Breast epithelium (tissue), 4 donors: ENCODE measurements around the gene IFNG-AS1. TPM values are rescaled to one million over a fixed set of nuclear protein-coding genes. Genes with fewer than 3 reads are reported as not detected.

Experiments
- DNase-seq, 2 donors: peaks; one replicate each; pipeline ENCODE4 v3.0.0-alpha.2; 2019; ENCODE audit warnings: low spot score in 2 of 2
- H3K27ac ChIP-seq, 2 donors: fragments of 200-600 bp; sonication (generic) in 1 of 2; one replicate each; pipeline ENCODE4 v1.5.1; 2016 to 2019; ENCODE audit warnings: mild to moderate bottlenecking in 1 of 2
- H3K27me3 ChIP-seq, 2 donors: fragments of 200-600 bp; sonication (generic) in 1 of 2; one replicate each; pipeline versions ENCODE4 v1.5.1 to v1.6.0; 2017 to 2019; ENCODE audit warnings: control low read depth in 1 of 2, mild to moderate bottlenecking in 1 of 2
- H3K36me3 ChIP-seq: fragments of 200-600 bp; one replicate; pipeline ENCODE4 v1.5.1; 2019
- H3K4me1 ChIP-seq, 2 donors: fragments of 200-600 bp; sonication (generic); one replicate each; pipeline ENCODE4 v1.5.1; 2016 to 2019; ENCODE audit warnings: control low read depth in 1 of 2
- H3K4me3 ChIP-seq, 3 donors: fragments of 200-600 bp; sonication (generic); 1 replicate in 2 of 3; 2 replicates in 1 of 3; pipeline ENCODE4 v1.5.1; 2016 to 2019; ENCODE audit warnings: mild to moderate bottlenecking in 3 of 3, moderate library complexity in 2 of 3
- H3K9me3 ChIP-seq, 2 donors: fragments of 200-600 bp; sonication (generic) in 1 of 2; one replicate each; pipeline ENCODE4 v1.5.1; 2016 to 2019; ENCODE audit warnings: control low read depth in 1 of 2
- POLR2A ChIP-seq: fragments of 450-650 bp; IDR thresholded peaks from one replicate; pipeline ENCODE4 v1.6.1; 2016; ENCODE audit warnings: antibody characterized with exemption, mild to moderate bottlenecking, moderate library complexity
- POLR2AphosphoS5 ChIP-seq, 3 donors: sonication (generic); formaldehyde crosslinking; IDR thresholded peaks; one replicate each; pipeline ENCODE4 v1.6.1; 2017; ENCODE audit warnings: antibody characterized with exemption in 3 of 3
- intact Hi-C: fragments of 100-400 bp; cut with DNase I; formaldehyde crosslinking; loops from one replicate; pipeline ENCODE4 v1.15.1; 2023; ENCODE audit warnings: low total_unique reads
- total RNA-seq, 3 donors: library from RNA; depleted of rRNA; stranded (reverse); fragments of >200 nt; gene quantifications; one replicate each; pipeline ENCODE4 v1.1.0, GENCODE V29; 2016
- TF ChIP-seq, protein P1 (sequence below), 3 donors: fragments of 450-650 bp; IDR thresholded peaks; one replicate each; pipeline ENCODE4 v1.5.1; 2016 to 2017; ENCODE audit warnings: antibody characterized with exemption in 3 of 3, mild to moderate bottlenecking in 3 of 3, moderate library complexity in 3 of 3

The IFNG-AS1 gene
- total RNA-seq, 3 donors from 2014 or later: 0.16 TPM; not detected in 2

DNA sequence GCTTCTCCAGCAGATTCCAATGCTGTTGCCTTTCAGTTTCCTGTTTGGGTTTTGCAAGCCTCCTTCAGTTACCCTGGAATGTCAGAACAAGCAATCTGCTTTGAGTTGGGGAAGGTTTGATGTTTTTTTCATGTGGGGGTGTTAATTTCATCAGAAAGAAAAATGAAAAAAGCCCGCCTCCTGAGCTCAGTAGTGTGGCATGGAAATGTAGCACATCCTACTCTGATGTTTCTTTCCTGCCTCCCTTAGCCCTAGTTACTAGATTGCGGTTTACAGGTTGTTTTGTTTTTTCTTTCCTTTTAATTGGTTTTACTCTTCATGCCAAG is 22.6 kb downstream of the IFNG-AS1 start:
- no peaks in the 10 kb centered on the region for H3K4me1 ChIP-seq
- H3K9me3 ChIP-seq: no peaks in the 10 kb centered on the region
- no peak overlapping the region for H3K4me3 ChIP-seq
- H3K36me3 ChIP-seq: no peaks in the 10 kb centered on the region
- no peaks in the 10 kb centered on the region for H3K27me3 ChIP-seq
- intact Hi-C loops: no loop called here
- no peak for TF ChIP-seq POLR2AphosphoS5 (IDR thresholded peaks at IDR 0.05)
- H3K27ac ChIP-seq: no peak overlapping the region
- no peak for DNase-seq

DNA sequence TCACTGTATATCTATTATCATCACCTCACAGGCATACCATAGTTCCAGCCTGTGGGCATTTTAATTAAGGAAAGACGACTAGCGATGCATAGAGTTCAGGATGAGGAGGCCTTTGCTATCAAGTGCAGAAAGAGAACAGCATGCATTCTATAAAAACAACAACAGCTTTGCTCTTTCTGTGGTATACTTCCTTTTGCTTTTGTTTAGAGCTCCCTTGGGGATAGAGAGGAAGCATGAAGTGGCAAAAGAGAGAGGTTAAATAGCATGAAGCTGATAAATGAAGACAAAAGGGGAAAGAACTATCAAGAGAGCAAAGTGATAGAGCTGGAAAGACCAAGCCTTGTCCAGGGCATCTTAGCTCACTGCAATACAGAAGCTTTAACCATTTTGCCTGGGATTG is 23.5 kb downstream of the IFNG-AS1 start:
- H3K27ac ChIP-seq: no peak overlapping the region
- TF ChIP-seq POLR2AphosphoS5 (IDR thresholded peaks at IDR 0.05) (no peak), POLR2A (no peak)
- TF ChIP-seq, protein P1, sequence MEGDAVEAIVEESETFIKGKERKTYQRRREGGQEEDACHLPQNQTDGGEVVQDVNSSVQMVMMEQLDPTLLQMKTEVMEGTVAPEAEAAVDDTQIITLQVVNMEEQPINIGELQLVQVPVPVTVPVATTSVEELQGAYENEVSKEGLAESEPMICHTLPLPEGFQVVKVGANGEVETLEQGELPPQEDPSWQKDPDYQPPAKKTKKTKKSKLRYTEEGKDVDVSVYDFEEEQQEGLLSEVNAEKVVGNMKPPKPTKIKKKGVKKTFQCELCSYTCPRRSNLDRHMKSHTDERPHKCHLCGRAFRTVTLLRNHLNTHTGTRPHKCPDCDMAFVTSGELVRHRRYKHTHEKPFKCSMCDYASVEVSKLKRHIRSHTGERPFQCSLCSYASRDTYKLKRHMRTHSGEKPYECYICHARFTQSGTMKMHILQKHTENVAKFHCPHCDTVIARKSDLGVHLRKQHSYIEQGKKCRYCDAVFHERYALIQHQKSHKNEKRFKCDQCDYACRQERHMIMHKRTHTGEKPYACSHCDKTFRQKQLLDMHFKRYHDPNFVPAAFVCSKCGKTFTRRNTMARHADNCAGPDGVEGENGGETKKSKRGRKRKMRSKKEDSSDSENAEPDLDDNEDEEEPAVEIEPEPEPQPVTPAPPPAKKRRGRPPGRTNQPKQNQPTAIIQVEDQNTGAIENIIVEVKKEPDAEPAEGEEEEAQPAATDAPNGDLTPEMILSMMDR (IDR thresholded peaks at IDR 0.05): no peak
- no peaks in the 10 kb centered on the region for H3K4me1 ChIP-seq
- H3K27me3 ChIP-seq: no peaks in the 10 kb centered on the region
- no peaks in the 10 kb centered on the region for H3K9me3 ChIP-seq
- intact Hi-C loops: no loop called here
- no peaks in the 10 kb centered on the region for H3K36me3 ChIP-seq
- DNase-seq: no peak
- no peak overlapping the region for H3K4me3 ChIP-seq

DNA sequence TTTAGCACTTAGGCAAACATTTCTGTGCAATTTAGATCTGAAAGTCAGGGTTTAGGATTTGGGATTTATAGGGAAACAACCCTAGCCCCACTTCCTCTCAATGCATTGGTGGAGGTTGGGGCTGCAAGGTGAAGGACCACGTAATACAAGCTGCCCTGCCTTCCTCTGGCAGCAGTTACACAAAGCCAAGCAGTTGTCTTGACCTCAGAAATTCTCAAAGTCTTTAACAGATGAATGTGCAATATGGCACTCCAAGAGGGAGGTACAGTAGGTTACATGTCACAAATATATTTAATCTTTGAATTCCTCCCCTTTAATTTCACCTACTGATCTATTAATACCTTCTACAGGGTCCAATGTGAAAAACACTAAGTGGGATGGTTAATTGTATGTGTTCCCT is 23.9 kb downstream of the IFNG-AS1 start:
- no peaks in the 10 kb centered on the region for H3K27me3 ChIP-seq
- no peak for TF ChIP-seq POLR2AphosphoS5 (IDR thresholded peaks at IDR 0.05)
- TF ChIP-seq, protein P1 (IDR thresholded peaks at IDR 0.05): no peak
- no peak for TF ChIP-seq POLR2A
- H3K9me3 ChIP-seq: no peaks in the 10 kb centered on the region
- no peaks in the 10 kb centered on the region for H3K36me3 ChIP-seq
- H3K27ac ChIP-seq: no peak overlapping the region
- no peak overlapping the region for H3K4me3 ChIP-seq
- intact Hi-C loops: no loop called here
- DNase-seq: no peak
- H3K4me1 ChIP-seq: no peaks in the 10 kb centered on the region

DNA sequence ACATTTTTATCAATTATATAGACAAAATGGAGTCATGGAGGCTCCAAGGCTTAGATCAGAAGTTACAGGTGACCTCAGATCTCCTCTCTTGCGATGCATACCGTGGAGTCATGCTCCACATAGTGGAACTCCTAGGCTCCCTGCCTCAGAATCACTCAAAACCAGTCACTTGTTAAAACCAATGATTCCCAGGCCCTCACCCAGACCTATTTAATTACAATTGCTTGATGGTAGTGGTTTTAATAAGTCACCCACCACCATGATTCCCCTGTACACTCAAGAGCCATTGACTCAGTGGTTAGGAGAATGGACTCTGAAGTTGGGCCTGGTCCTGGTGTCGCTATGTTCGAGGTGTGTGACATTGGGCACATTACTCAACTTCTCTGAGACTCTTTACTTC is 26.9 kb downstream of the IFNG-AS1 start:
- Histone ChIP-seq H3K36me3 (no peaks in the 10 kb centered on the region), H3K4me3 (no peak overlapping the region), H3K9me3 (no peaks in the 10 kb centered on the region), H3K4me1 (no peaks in the 10 kb centered on the region), H3K27ac (no peak overlapping the region), H3K27me3 (no peaks in the 10 kb centered on the region)
- TF ChIP-seq, protein P1 (IDR thresholded peaks at IDR 0.05): no peak
- TF ChIP-seq POLR2A: no peak
- no peak for DNase-seq
- intact Hi-C loops: no loop called here

DNA sequence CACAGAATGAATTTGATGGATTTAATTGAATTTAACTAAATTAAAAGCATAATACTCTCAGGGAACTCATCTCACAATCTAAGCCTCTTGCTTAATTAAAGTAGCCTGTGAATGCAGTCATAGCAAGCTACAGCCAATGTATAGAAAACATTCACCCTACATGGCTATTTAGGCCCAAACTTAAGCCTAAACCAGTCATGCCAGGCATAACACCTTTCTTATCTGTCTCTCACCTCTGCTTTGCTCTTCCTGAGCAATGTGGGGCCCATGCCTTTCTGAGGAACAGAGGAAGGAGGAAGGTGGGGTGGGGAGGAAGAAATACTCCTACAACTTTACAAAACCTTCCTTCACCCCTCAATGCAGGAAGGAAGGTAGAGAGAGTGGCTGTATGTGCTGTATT is 29.1 kb downstream of the IFNG-AS1 start:
- intact Hi-C loops: no loop called here
- Histone ChIP-seq H3K27me3 (no peaks in the 10 kb centered on the region), H3K27ac (no peak overlapping the region), H3K4me3 (no peak overlapping the region), H3K9me3 (peaks cover 0 to 5% of the 10 kb centered on the region in 2 donors), H3K4me1 (no peaks in the 10 kb centered on the region), H3K36me3 (no peaks in the 10 kb centered on the region)
- no peak for DNase-seq
- TF ChIP-seq POLR2A: no peak
- TF ChIP-seq, protein P1 (IDR thresholded peaks at IDR 0.05): no peak
- TF ChIP-seq POLR2AphosphoS5 (IDR thresholded peaks at IDR 0.05): no peak

DNA sequence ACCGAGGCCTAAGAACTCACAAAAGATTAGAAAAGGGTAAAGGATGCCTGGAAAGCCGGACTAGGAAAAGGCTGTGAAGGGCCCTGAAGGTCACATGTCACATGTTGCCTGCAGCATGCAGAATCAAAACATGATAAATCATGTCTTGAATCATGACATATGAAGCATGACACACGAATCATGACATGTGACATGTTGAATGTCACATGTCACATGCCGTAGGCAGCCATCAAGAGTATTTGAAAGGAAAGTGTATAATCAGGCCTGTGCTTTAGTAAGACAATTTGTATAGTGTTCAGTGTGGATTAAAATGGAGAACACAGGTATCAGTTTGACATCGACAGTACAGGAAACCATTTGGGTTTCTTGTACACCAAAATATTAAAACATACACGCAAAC is 30.8 kb downstream of the IFNG-AS1 start:
- H3K4me1 ChIP-seq: no peaks in the 10 kb centered on the region
- H3K27ac ChIP-seq: no peak overlapping the region
- no peak for DNase-seq
- H3K36me3 ChIP-seq: no peaks in the 10 kb centered on the region
- TF ChIP-seq POLR2AphosphoS5 (IDR thresholded peaks at IDR 0.05): no peak
- TF ChIP-seq, protein P1 (IDR thresholded peaks at IDR 0.05): no peak
- no peak for TF ChIP-seq POLR2A
- H3K9me3 ChIP-seq: peaks cover 0 to 5% of the 10 kb centered on the region in 2 donors
- intact Hi-C loops: no loop called here
- H3K4me3 ChIP-seq: no peak overlapping the region
- H3K27me3 ChIP-seq: no peaks in the 10 kb centered on the region
